C4-2B (cell line): ENCODE results near the gene KCNIP1.

ENCODE experiments used
- CTCF ChIP-seq: fragments of 450-650 bp; conservative IDR thresholded peaks from 2 replicates; pipeline ENCODE4 v1.5.1; 2017; ENCODE audit warnings: mild to moderate bottlenecking
- ZFX ChIP-seq: fragments of 450-650 bp; IDR thresholded peaks from 2 replicates; pipeline ENCODE4 v1.6.1; 2017

- no peak for TF ChIP-seq CTCF
- no peak for TF ChIP-seq ZFX
These were observed 131.9 kb downstream of the KCNIP1 start for GRCh38 chr5:170635706-170636105.
